Erythroblast (primary cell): ENCODE data around the gene SPATA3.

Experiments
- GATA1 ChIP-seq: IDR thresholded peaks from 2 replicates; pipeline ENCODE4 v1.6.1; 2011; ENCODE audit warnings: low read depth, mild to moderate bottlenecking, control low read depth, low read length, moderate library complexity
- POLR2A ChIP-seq: IDR thresholded peaks from 2 replicates; pipeline ENCODE4 v1.6.1; 2011; ENCODE audit warnings: mild to moderate bottlenecking, low read length

- TF ChIP-seq POLR2A (no peak), GATA1 (no peak)
Observed at GRCh38 chr2:230947235-230947576, 48.7 kb upstream of the SPATA3 start.
